B cell (primary cell): ENCODE measurements around the gene NR4A3. TPM values are rescaled to one million over a fixed set of nuclear protein-coding genes. Genes with fewer than 3 reads are reported as not detected.

Experiments
- ATAC-seq: fragments of 200-7000 bp; cut with Tn5 transposase; one replicate; pipeline ENCODE4 v1.10.0; 2021; ENCODE audit warnings: low read depth, mild to moderate bottlenecking, moderate number of reproducible peaks, moderate library complexity
- CTCF ChIA-PET: fragments of 350-600 bp; sonication (Branson Sonifier 250); formaldehyde crosslinking; loops from one replicate; lab custom pipeline; 2021; ENCODE audit warnings: antibody characterized with exemption, inconsistent platforms; lab: Charles Lee
- POLR2A ChIA-PET: fragments of 350-600 bp; sonication (Branson Sonifier 250); formaldehyde crosslinking; loops from one replicate; lab custom pipeline; 2021; ENCODE audit warnings: antibody characterized with exemption; lab: Charles Lee
- DNase-seq: peaks from one replicate; pipeline ENCODE4 v3.0.0; 2013
- H2AFZ ChIP-seq: 2 replicates; pipeline ENCODE4 v1.6.1; 2012; ENCODE audit warnings: mild to moderate bottlenecking, low read depth, low read length; ENCODE audit not compliant: insufficient read depth, poor library complexity, severe bottlenecking
- H3K27ac ChIP-seq, 2 donors: 1 replicate in 1 of 2; 2 replicates in 1 of 2; pipeline ENCODE4 v1.5.1; 2012 to 2013; ENCODE audit warnings: low read length in 2 of 2, mild to moderate bottlenecking in 2 of 2, moderate library complexity in 1 of 2
- H3K27me3 ChIP-seq, 4 experiments: fragments of 200-600 bp in 1 of 4; sonication (generic) in 1 of 4; replicated peaks in 1 of 4; 1 replicate in 2 of 4; 2 replicates in 2 of 4; pipeline versions ENCODE4 v1.6.1 to v1.7.0; 2013 to 2016; ENCODE audit warnings: low read length in 3 of 4, mild to moderate bottlenecking in 2 of 4, mixed read lengths in 1 of 4, moderate library complexity in 1 of 4; ENCODE audit not compliant: insufficient read depth in 4 of 4, control insufficient read depth in 3 of 4; ENCODE audit errors: control extremely low read depth in 1 of 4
- H3K36me3 ChIP-seq, 2 experiments: replicated peaks in 1 of 2; 1 replicate in 1 of 2; 2 replicates in 1 of 2; pipeline versions ENCODE4 v1.6.1 to v1.7.1; 2013; ENCODE audit warnings: low read length in 1 of 2; ENCODE audit not compliant: insufficient read depth in 2 of 2, control insufficient read depth in 1 of 2; ENCODE audit errors: control extremely low read depth in 1 of 2, extremely low read depth in 1 of 2
- H3K4me1 ChIP-seq, 2 donors: fragments of 200-600 bp in 1 of 2; sonication (generic) in 1 of 2; 1 replicate in 1 of 2; 2 replicates in 1 of 2; pipeline versions ENCODE4 v1.5.1 to v1.6.1; 2013 to 2017; ENCODE audit warnings: low read length in 2 of 2; ENCODE audit not compliant: control insufficient read depth in 2 of 2, insufficient read depth in 2 of 2
- H3K4me2 ChIP-seq: replicated peaks from 2 replicates; pipeline ENCODE3; 2012; ENCODE audit warnings: mild to moderate bottlenecking, low read depth, low read length; ENCODE audit not compliant: poor library complexity, severe bottlenecking
- H3K4me3 ChIP-seq, 5 experiments: fragments of 200-600 bp in 1 of 5; sonication (generic) in 1 of 5; 1 replicate in 3 of 5; 2 replicates in 2 of 5; pipeline versions ENCODE4 v1.5.1 to v1.7.0; 2011 to 2016; ENCODE audit warnings: low read length in 4 of 5, mild to moderate bottlenecking in 4 of 5, low read depth in 2 of 5, control low read depth in 1 of 5, moderate library complexity in 1 of 5; ENCODE audit not compliant: insufficient read depth in 1 of 5; ENCODE audit errors: control extremely low read depth in 1 of 5, extremely low read depth in 1 of 5
- H3K79me2 ChIP-seq: fragments of 200-600 bp; sonication (generic); one replicate; pipeline ENCODE4 v1.6.0; 2016; ENCODE audit warnings: low read length; ENCODE audit not compliant: control insufficient read depth, insufficient read depth
- H3K9ac ChIP-seq: fragments of 200-600 bp; sonication (generic); 2 replicates; pipeline ENCODE4 v1.6.1; 2017; ENCODE audit warnings: mild to moderate bottlenecking, low read length, moderate library complexity
- H3K9me3 ChIP-seq, 3 donors: one replicate each; pipeline versions ENCODE4 v1.6.1 to v1.7.1; 2013; ENCODE audit warnings: low read length in 2 of 3; ENCODE audit not compliant: control insufficient read depth in 2 of 3, insufficient read depth in 1 of 3; ENCODE audit errors: control extremely low read depth in 1 of 3
- H4K20me1 ChIP-seq: 2 replicates; pipeline ENCODE4 v1.6.0; 2012; ENCODE audit warnings: mild to moderate bottlenecking, low read length; ENCODE audit not compliant: insufficient read depth, control insufficient read depth, poor library complexity, severe bottlenecking
- H3K27ac Mint-ChIP-seq: one replicate; pipeline ENCODE4 v1.8.0; 2021; ENCODE audit warnings: mixed read lengths
- H3K27me3 Mint-ChIP-seq: one replicate; pipeline ENCODE4 v1.8.0; 2021; ENCODE audit warnings: mixed read lengths
- H3K4me1 Mint-ChIP-seq: one replicate; pipeline ENCODE4 v1.8.0; 2021; ENCODE audit warnings: mixed read lengths
- H3K4me3 Mint-ChIP-seq: one replicate; pipeline ENCODE4 v1.8.0; 2021; ENCODE audit warnings: mixed read lengths
- H3K9me3 Mint-ChIP-seq: one replicate; pipeline ENCODE4 v1.8.0; 2022; ENCODE audit warnings: mixed read lengths; ENCODE audit not compliant: insufficient read depth
- EZH2 ChIP-seq: IDR thresholded peaks from 2 replicates; pipeline ENCODE4 v1.6.1; 2012; ENCODE audit warnings: borderline replicate concordance, low read depth, mild to moderate bottlenecking, moderate library complexity, low read length; ENCODE audit not compliant: insufficient read depth, poor library complexity, severe bottlenecking
- WGBS: methylation state at CpG from one replicate; pipeline ENCODE4 v1.1.5; 2013; ENCODE audit warnings: missing lambda C conversion rate; ENCODE audit not compliant: insufficient coverage; 5-methylcytosine and 5-hydroxymethylcytosine counted together
- intact Hi-C: fragments of 100-400 bp; cut with micrococcal nuclease; formaldehyde crosslinking; loops from one replicate; pipeline ENCODE4 v1.10.0; 2022
- polyA plus RNA-seq: library from polyadenylated mRNA; depleted of rRNA; stranded (reverse); fragments of >200 nt; gene quantifications from 2 replicates; pipeline ENCODE4 v1.2.3, GENCODE V29; 2012
- total RNA-seq, 2 donors: library from RNA; stranded (reverse); fragments of 120-200 nt in 1 of 2; gene quantifications; 1 replicate in 1 of 2; 2 replicates in 1 of 2; pipeline versions ENCODE4 v1.2.3 to v1.2.4, GENCODE V29; 2013 to 2022
- TF ChIP-seq, protein P1 (sequence below): fragments of 200-600 bp; IDR thresholded peaks from one replicate; pipeline ENCODE4 v1.8.0; 2022; ENCODE audit warnings: antibody characterized with exemption, mild to moderate bottlenecking

NR4A3 gene
- total and polyA plus RNA-seq, 2 donors (not counting 1 experiment from before 2014, with no cell fraction given) = 2.5 to 20.1 TPM

GRCh38 chr9:99831857-99832557 lies 10.3 kb downstream of the NR4A3 start:
- H3K4me1 Mint-ChIP-seq = peaks cover 19% of the 10 kb centered on the region
- H3K4me3 Mint-ChIP-seq = no peak overlapping the region
- ChIA-PET POLR2A (no interaction called here), CTCF (no interaction called here)
- no peak overlapping the region for H2AFZ ChIP-seq
- H3K9ac ChIP-seq = no peak overlapping the region
- H3K4me1 ChIP-seq = peaks cover 10% of the 10 kb centered on the region in 2 donors
- H3K4me3 ChIP-seq = no peak overlapping the region
- no peaks in the 10 kb centered on the region for H3K79me2 ChIP-seq
- DNase-seq = no peak
- no peak overlapping the region for H3K27ac ChIP-seq
- H3K9me3 Mint-ChIP-seq = no peaks in the 10 kb centered on the region
- intact Hi-C loops = no loop called here
- H3K27ac Mint-ChIP-seq = no peak overlapping the region
- no CpG with 5 or more reads among the region's 3 CpGs for WGBS
- no peak for TF ChIP-seq EZH2
- TF ChIP-seq, protein P1, sequence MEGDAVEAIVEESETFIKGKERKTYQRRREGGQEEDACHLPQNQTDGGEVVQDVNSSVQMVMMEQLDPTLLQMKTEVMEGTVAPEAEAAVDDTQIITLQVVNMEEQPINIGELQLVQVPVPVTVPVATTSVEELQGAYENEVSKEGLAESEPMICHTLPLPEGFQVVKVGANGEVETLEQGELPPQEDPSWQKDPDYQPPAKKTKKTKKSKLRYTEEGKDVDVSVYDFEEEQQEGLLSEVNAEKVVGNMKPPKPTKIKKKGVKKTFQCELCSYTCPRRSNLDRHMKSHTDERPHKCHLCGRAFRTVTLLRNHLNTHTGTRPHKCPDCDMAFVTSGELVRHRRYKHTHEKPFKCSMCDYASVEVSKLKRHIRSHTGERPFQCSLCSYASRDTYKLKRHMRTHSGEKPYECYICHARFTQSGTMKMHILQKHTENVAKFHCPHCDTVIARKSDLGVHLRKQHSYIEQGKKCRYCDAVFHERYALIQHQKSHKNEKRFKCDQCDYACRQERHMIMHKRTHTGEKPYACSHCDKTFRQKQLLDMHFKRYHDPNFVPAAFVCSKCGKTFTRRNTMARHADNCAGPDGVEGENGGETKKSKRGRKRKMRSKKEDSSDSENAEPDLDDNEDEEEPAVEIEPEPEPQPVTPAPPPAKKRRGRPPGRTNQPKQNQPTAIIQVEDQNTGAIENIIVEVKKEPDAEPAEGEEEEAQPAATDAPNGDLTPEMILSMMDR = no peak
- no peaks in the 10 kb centered on the region for H3K36me3 ChIP-seq
- H3K27me3 ChIP-seq = peaks cover 0 to 28% (median 24%) of the 10 kb centered on the region in 4 experiments
- H3K4me2 ChIP-seq = no peak overlapping the region
- peaks cover 0 to 5% (median 0%) of the 10 kb centered on the region in 3 donors for H3K9me3 ChIP-seq
- no peak for ATAC-seq
- peaks cover 34% of the 10 kb centered on the region for H3K27me3 Mint-ChIP-seq
- H4K20me1 ChIP-seq = no peaks in the 10 kb centered on the region

GRCh38 chr9:99832558-99832864 lies 10.8 kb downstream of the NR4A3 start:
- H3K9me3 ChIP-seq = peaks cover 0 to 5% (median 0%) of the 10 kb centered on the region in 3 donors
- H3K4me1 ChIP-seq = peaks cover 10% of the 10 kb centered on the region in 2 donors
- H3K27ac ChIP-seq = no peak overlapping the region
- ATAC-seq = no peak
- H3K9me3 Mint-ChIP-seq = no peaks in the 10 kb centered on the region
- H3K27me3 ChIP-seq = peaks cover 0 to 23% (median 18%) of the 10 kb centered on the region in 4 experiments
- H3K79me2 ChIP-seq = no peaks in the 10 kb centered on the region
- no CpG with 5 or more reads among the region's 7 CpGs for WGBS
- peaks cover 17% of the 10 kb centered on the region for H3K4me1 Mint-ChIP-seq
- TF ChIP-seq, protein P1 = no peak
- TF ChIP-seq EZH2 = no peak
- ChIA-PET CTCF (no interaction called here), POLR2A (no interaction called here)
- intact Hi-C loops = no loop called here
- no peak overlapping the region for H3K4me3 ChIP-seq
- H3K27me3 Mint-ChIP-seq = peaks cover 30% of the 10 kb centered on the region
- no peak overlapping the region for H2AFZ ChIP-seq
- no peak overlapping the region for H3K27ac Mint-ChIP-seq
- no peak overlapping the region for H3K9ac ChIP-seq
- H3K4me3 Mint-ChIP-seq = no peak overlapping the region
- DNase-seq = no peak
- H3K4me2 ChIP-seq = no peak overlapping the region
- H4K20me1 ChIP-seq = no peaks in the 10 kb centered on the region
- no peaks in the 10 kb centered on the region for H3K36me3 ChIP-seq
